Lower leg skin (tissue), 3 donors: ENCODE measurements around the gene UBASH3A.

ENCODE experiments used
- CTCF ChIP-seq, 3 donors: fragments of 450-650 bp; IDR thresholded peaks; one replicate each; pipeline ENCODE4 v1.5.1; 2016; ENCODE audit warnings: antibody characterized with exemption in 3 of 3, mild to moderate bottlenecking in 3 of 3, moderate library complexity in 2 of 3
- POLR2A ChIP-seq, 2 donors: fragments of 450-650 bp; IDR thresholded peaks; one replicate each; pipeline ENCODE4 v1.6.1; 2016 to 2017; ENCODE audit warnings: antibody characterized with exemption in 2 of 2, mild to moderate bottlenecking in 1 of 2, moderate library complexity in 1 of 2

GRCh38 chr21:42377951-42378340, 25.8 kb upstream of the UBASH3A start:
- no peak for TF ChIP-seq CTCF (IDR thresholded peaks at IDR 0.05)
- TF ChIP-seq POLR2A (IDR thresholded peaks at IDR 0.05): no peak
